Activated naive CD8-positive, alpha-beta T cell treated with anti-CD3 and anti-CD28 coated beads, Interleukin-2, amount 10 ng/mL, durations not matched to agents 7 days and 5 days (primary cell): ENCODE measurements around the gene CCND3. TPM values are rescaled to one million over a fixed set of nuclear protein-coding genes. Genes with fewer than 3 reads are reported as not detected.

Source experiments
- ATAC-seq: fragments of 150-1000 bp; cut with Tn5 transposase; one replicate; pipeline ENCODE4 v1.10.0; 2021; ENCODE audit warnings: low read depth, moderate library complexity
- POLR2A ChIA-PET: fragments of 350-600 bp; sonication (Branson Sonifier 250); formaldehyde crosslinking; loops from one replicate; lab custom pipeline; 2021; ENCODE audit warnings: antibody characterized with exemption; lab: Charles Lee
- DNase-seq: peaks from one replicate; pipeline ENCODE4 v3.0.0; 2021
- H3K27ac Mint-ChIP-seq: one replicate; pipeline ENCODE4 v1.8.0; 2022; ENCODE audit warnings: mild to moderate bottlenecking, mixed read lengths
- H3K27me3 Mint-ChIP-seq: one replicate; pipeline ENCODE4 v1.8.0; 2022; ENCODE audit warnings: mild to moderate bottlenecking, moderate library complexity, mixed read lengths
- H3K36me3 Mint-ChIP-seq: one replicate; pipeline ENCODE4 v1.8.0; 2021; ENCODE audit warnings: mild to moderate bottlenecking, mixed read lengths
- H3K4me1 Mint-ChIP-seq: one replicate; pipeline ENCODE4 v1.8.0; 2021; ENCODE audit warnings: mixed read lengths
- H3K4me3 Mint-ChIP-seq: one replicate; pipeline ENCODE4 v1.8.0; 2022; ENCODE audit warnings: mild to moderate bottlenecking, moderate library complexity, mixed read lengths
- H3K9me3 Mint-ChIP-seq: one replicate; pipeline ENCODE4 v1.8.0; 2021; ENCODE audit warnings: mixed read lengths
- total RNA-seq, 2 experiments: library from RNA; stranded (reverse); gene quantifications; one replicate each; pipeline ENCODE4 v1.2.3, GENCODE V29; 2021

Gene CCND3
- total RNA-seq, 2 experiments from 2014 or later, result 382 to 413 TPM

- ATAC-seq (peak; percentile 12), DNase-seq (no peak)
- no peaks in the 10 kb centered on the region for H3K9me3 Mint-ChIP-seq
- peaks cover 35% of the 10 kb centered on the region for H3K4me1 Mint-ChIP-seq
- H3K27me3 Mint-ChIP-seq, result no peaks in the 10 kb centered on the region
- POLR2A ChIA-PET, result interaction anchor here (0.5 to 20.2 kb wide), 13 partner anchors 9 to 155 kb away, joined by 3 to 556 read pairs (median 3); partner anchors contain the start of genes TAF8 and TOMM6
- peak overlapping the region; percentile 88 for H3K27ac Mint-ChIP-seq
- H3K36me3 Mint-ChIP-seq, result peaks cover 33% of the 10 kb centered on the region
- H3K4me3 Mint-ChIP-seq, result peak overlapping the region; percentile 100
Measured at GRCh38 chr6:41942067-41942851, 651 bp upstream of the CCND3 start.

GRCh38 chr6:41940759-41941279, 789 bp downstream of the CCND3 start:
- DNase-seq (peak; percentile 76), ATAC-seq (no peak)
- no peaks in the 10 kb centered on the region for H3K27me3 Mint-ChIP-seq
- H3K4me3 Mint-ChIP-seq, result peak overlapping the region; percentile 100
- H3K4me1 Mint-ChIP-seq, result peaks cover 43% of the 10 kb centered on the region
- H3K36me3 Mint-ChIP-seq, result peaks cover 44% of the 10 kb centered on the region
- H3K27ac Mint-ChIP-seq, result peak overlapping the region; percentile 94
- H3K9me3 Mint-ChIP-seq, result no peaks in the 10 kb centered on the region
- POLR2A ChIA-PET, result interaction anchor here (1.0 to 20.2 kb wide), 11 partner anchors 16 to 153 kb away, joined by 3 to 556 read pairs (median 9); partner anchors contain the start of genes BYSL, MED20, TAF8 and TOMM6

GRCh38 chr6:41939848-41940758, 1.5 kb downstream of the CCND3 start:
- H3K9me3 Mint-ChIP-seq, result no peaks in the 10 kb centered on the region
- peaks cover 46% of the 10 kb centered on the region for H3K4me1 Mint-ChIP-seq
- peak overlapping the region; percentile 100 for H3K4me3 Mint-ChIP-seq
- H3K27me3 Mint-ChIP-seq, result no peaks in the 10 kb centered on the region
- peak overlapping the region; percentile 94 for H3K27ac Mint-ChIP-seq
- ATAC-seq (peak; percentile 27), DNase-seq (peak; percentile 67)
- H3K36me3 Mint-ChIP-seq, result peaks cover 49% of the 10 kb centered on the region
- POLR2A ChIA-PET, result interaction anchor here (0.8 to 20.2 kb wide), 12 partner anchors 11 to 206 kb away, joined by 3 to 556 read pairs (median 6); partner anchors contain the start of genes BYSL, MED20, TAF8 and TOMM6

- POLR2A ChIA-PET, result interaction anchor here (0.6 to 20.2 kb wide), 15 partner anchors 11 to 205 kb away, joined by 3 to 556 read pairs (median 4); partner anchors contain the start of genes BYSL, MED20, TAF8 and TOMM6
- peak overlapping the region; percentile 100 for H3K4me3 Mint-ChIP-seq
- peaks cover 48% of the 10 kb centered on the region for H3K4me1 Mint-ChIP-seq
- H3K27me3 Mint-ChIP-seq, result no peaks in the 10 kb centered on the region
- H3K27ac Mint-ChIP-seq, result peak overlapping the region; percentile 94
- H3K9me3 Mint-ChIP-seq, result no peaks in the 10 kb centered on the region
- H3K36me3 Mint-ChIP-seq, result peaks cover 57% of the 10 kb centered on the region
- peak; percentile 59 for DNase-seq
- ATAC-seq, result no peak
Measured at GRCh38 chr6:41939176-41939847, 2.3 kb downstream of the CCND3 start.

- Mint-ChIP-seq H3K4me1 (peaks cover 49% of the 10 kb centered on the region), H3K36me3 (peaks cover 59% of the 10 kb centered on the region), H3K27ac (peak overlapping the region; percentile 94), H3K9me3 (no peaks in the 10 kb centered on the region), H3K27me3 (no peaks in the 10 kb centered on the region), H3K4me3 (peak overlapping the region; percentile 100)
- POLR2A ChIA-PET, result interaction anchor here (0.6 to 20.2 kb wide), 11 partner anchors 14 to 204 kb away, joined by 3 to 556 read pairs (median 6); partner anchors contain the start of genes BYSL, MED20 and TAF8
- ATAC-seq (no peak), DNase-seq (no peak)
Measured at GRCh38 chr6:41938590-41939175, 2.9 kb downstream of the CCND3 start.

- Mint-ChIP-seq H3K4me1 (peaks cover 50% of the 10 kb centered on the region), H3K4me3 (peak overlapping the region; percentile 100), H3K36me3 (peaks cover 60% of the 10 kb centered on the region), H3K27me3 (no peaks in the 10 kb centered on the region), H3K27ac (peak overlapping the region; percentile 94), H3K9me3 (no peaks in the 10 kb centered on the region)
- peak; percentile 6 for ATAC-seq
- peak; percentile 53 for DNase-seq
- POLR2A ChIA-PET, result interaction anchor here (0.5 to 20.2 kb wide), 10 partner anchors 13 to 103 kb away, joined by 4 to 556 read pairs (median 12); partner anchors contain the start of genes BYSL, MED20 and TAF8
Measured at GRCh38 chr6:41937861-41938574, 3.6 kb downstream of the CCND3 start.

GRCh38 chr6:41937472-41937860, 4.1 kb downstream of the CCND3 start:
- Mint-ChIP-seq H3K4me1 (peaks cover 51% of the 10 kb centered on the region), H3K27ac (peak overlapping the region; percentile 94), H3K36me3 (peaks cover 64% of the 10 kb centered on the region), H3K27me3 (no peaks in the 10 kb centered on the region), H3K4me3 (peak overlapping the region; percentile 100), H3K9me3 (no peaks in the 10 kb centered on the region)
- no peak for DNase-seq
- POLR2A ChIA-PET, result interaction anchor here (1.2 to 20.2 kb wide), 7 partner anchors 12 to 151 kb away, joined by 3 to 556 read pairs (median 38); partner anchors contain the start of genes BYSL, MED20 and TAF8
- ATAC-seq, result no peak

GRCh38 chr6:41936073-41936837, 5.4 kb downstream of the CCND3 start:
- H3K27me3 Mint-ChIP-seq, result no peaks in the 10 kb centered on the region
- DNase-seq (peak; percentile 80), ATAC-seq (peak; percentile 76)
- peaks cover 56% of the 10 kb centered on the region for H3K4me1 Mint-ChIP-seq
- POLR2A ChIA-PET, result interaction anchor here (0.6 to 20.2 kb wide), 14 partner anchors 11 to 168 kb away, joined by 3 to 556 read pairs (median 4); partner anchors contain the start of genes BYSL, MED20, TAF8 and USP49
- peak overlapping the region; percentile 90 for H3K27ac Mint-ChIP-seq
- H3K9me3 Mint-ChIP-seq, result no peaks in the 10 kb centered on the region
- H3K4me3 Mint-ChIP-seq, result peak overlapping the region; percentile 100
- peaks cover 74% of the 10 kb centered on the region for H3K36me3 Mint-ChIP-seq

GRCh38 chr6:41935685-41936072, 5.9 kb downstream of the CCND3 start:
- Mint-ChIP-seq H3K9me3 (no peaks in the 10 kb centered on the region), H3K27me3 (no peaks in the 10 kb centered on the region), H3K27ac (peak overlapping the region; percentile 90), H3K4me1 (peaks cover 57% of the 10 kb centered on the region), H3K4me3 (peak overlapping the region; percentile 100), H3K36me3 (peaks cover 75% of the 10 kb centered on the region)
- DNase-seq, result no peak
- POLR2A ChIA-PET, result interaction anchor here (0.8 to 20.2 kb wide), 12 partner anchors 11 to 168 kb away, joined by 3 to 556 read pairs (median 6); partner anchors contain the start of genes BYSL, MED20, TAF8 and TOMM6
- ATAC-seq, result no peak

- Mint-ChIP-seq H3K4me1 (peaks cover 57% of the 10 kb centered on the region), H3K9me3 (no peaks in the 10 kb centered on the region), H3K36me3 (peaks cover 70% of the 10 kb centered on the region), H3K27ac (peak overlapping the region; percentile 90), H3K4me3 (peak overlapping the region; percentile 100), H3K27me3 (no peaks in the 10 kb centered on the region)
- no peak for DNase-seq
- ATAC-seq, result no peak
- POLR2A ChIA-PET, result interaction anchor here (0.8 to 20.2 kb wide), 9 partner anchors 10 to 148 kb away, joined by 3 to 556 read pairs (median 8); partner anchors contain the start of genes BYSL, MED20, TAF8 and TOMM6
Measured at GRCh38 chr6:41935193-41935574, 6.4 kb downstream of the CCND3 start.
